Posterior cingulate gyrus (tissue), 11 donors: ENCODE measurements around the gene MRPS31.

Experiments
- DNase-seq, 10 donors: peaks; one replicate each; pipeline versions ENCODE4 v3.0.0 to v3.0.0-alpha.2; 2020 to 2021; ENCODE audit warnings: mixed read lengths in 3 of 10
- intact Hi-C: fragments of 100-400 bp; cut with DNase I; formaldehyde crosslinking; loops from one replicate; pipeline ENCODE4 v1.15.1; 2023

The MRPS31 gene

GRCh38 chr13:40770934-40771618 lies at the start of gene MRPS31:
Gene MRPS31 (minus strand): TSS chr13:40771190. CDS start chr13:40771136, 54 bp downstream.
- intact Hi-C loops = loop anchor here (5.0 kb wide), 1 partner anchor 151 kb away; no protein-coding TSS in a partner anchor
- peak; percentile 91 to 99 (median 94) for DNase-seq

- intact Hi-C loops = no loop called here
- DNase-seq = no peak
These were observed 48.9 kb upstream of the MRPS31 start for GRCh38 chr13:40819797-40820315.

GRCh38 chr13:40818926-40819325 lies 47.9 kb upstream of the MRPS31 start:
- intact Hi-C loops = no loop called here
- DNase-seq = no peak

GRCh38 chr13:40814803-40815202 lies 43.8 kb upstream of the MRPS31 start:
- DNase-seq = no peak
- intact Hi-C loops = no loop called here

- intact Hi-C loops = no loop called here
- no peak for DNase-seq
These were observed 42.9 kb upstream of the MRPS31 start for GRCh38 chr13:40813667-40814454.

- DNase-seq = no peak
- intact Hi-C loops = no loop called here
These were observed 41.9 kb upstream of the MRPS31 start for GRCh38 chr13:40812724-40813445.

- DNase-seq = no peak
- intact Hi-C loops = no loop called here
These were observed 41.1 kb upstream of the MRPS31 start for GRCh38 chr13:40812102-40812501.

GRCh38 chr13:40809471-40809870 lies 38.5 kb upstream of the MRPS31 start:
- no peak for DNase-seq
- intact Hi-C loops = no loop called here

- intact Hi-C loops = no loop called here
- DNase-seq = no peak
These were observed 35.3 kb upstream of the MRPS31 start for GRCh38 chr13:40806241-40806640.

- intact Hi-C loops = no loop called here
- DNase-seq = no peak
These were observed 32.3 kb upstream of the MRPS31 start for GRCh38 chr13:40803316-40803715.

- intact Hi-C loops = no loop called here
- no peak for DNase-seq
These were observed 30.5 kb upstream of the MRPS31 start for GRCh38 chr13:40801255-40802217.

GRCh38 chr13:40800559-40800958 lies 29.6 kb upstream of the MRPS31 start:
- intact Hi-C loops = no loop called here
- DNase-seq = no peak

GRCh38 chr13:40799508-40799907 lies 28.5 kb upstream of the MRPS31 start:
- intact Hi-C loops = no loop called here
- no peak for DNase-seq

- intact Hi-C loops = no loop called here
- no peak for DNase-seq
These were observed 27.4 kb upstream of the MRPS31 start for GRCh38 chr13:40798380-40798779.

- no peak for DNase-seq
- intact Hi-C loops = no loop called here
These were observed 25.7 kb upstream of the MRPS31 start for GRCh38 chr13:40796649-40797048.

- DNase-seq = no peak
- intact Hi-C loops = no loop called here
These were observed 23.7 kb upstream of the MRPS31 start for GRCh38 chr13:40794414-40795368.

GRCh38 chr13:40793339-40793738 lies 22.3 kb upstream of the MRPS31 start:
- no peak for DNase-seq
- intact Hi-C loops = no loop called here

GRCh38 chr13:40792284-40793051 lies 21.5 kb upstream of the MRPS31 start:
- no peak for DNase-seq
- intact Hi-C loops = no loop called here
